Activated CD8-positive, alpha-beta T cell treated with anti-CD3 and anti-CD28 coated beads for 36 hours (primary cell): ENCODE measurements around the gene POU2F1. TPM values are rescaled to one million over a fixed set of nuclear protein-coding genes. Genes with fewer than 3 reads are reported as not detected.

Experiments used
- ATAC-seq: fragments of 200-7000 bp; cut with Tn5 transposase; one replicate; pipeline ENCODE4 v1.10.0; 2021; ENCODE audit warnings: mild to moderate bottlenecking, moderate library complexity
- CTCF ChIA-PET: fragments of 350-600 bp; sonication (Branson Sonifier 250); formaldehyde crosslinking; loops from one replicate; lab custom pipeline; 2021; ENCODE audit warnings: antibody characterized with exemption; lab: Charles Lee
- POLR2A ChIA-PET: fragments of 350-600 bp; sonication (Branson Sonifier 250); formaldehyde crosslinking; loops from one replicate; lab custom pipeline; 2021; ENCODE audit warnings: antibody characterized with exemption; lab: Charles Lee
- DNase-seq: peaks from one replicate; pipeline ENCODE4 v3.0.0-alpha.2; 2020
- H3K27ac Mint-ChIP-seq: one replicate; pipeline ENCODE4 v1.8.0; 2021; ENCODE audit warnings: mild to moderate bottlenecking, mixed read lengths
- H3K27me3 Mint-ChIP-seq: one replicate; pipeline ENCODE4 v1.8.0; 2021; ENCODE audit warnings: mixed read lengths
- H3K36me3 Mint-ChIP-seq: one replicate; pipeline ENCODE4 v1.8.0; 2021; ENCODE audit warnings: low read depth, mixed read lengths
- H3K4me1 Mint-ChIP-seq: one replicate; pipeline ENCODE4 v1.8.0; 2021; ENCODE audit warnings: low read depth, mixed read lengths
- H3K4me3 Mint-ChIP-seq: one replicate; pipeline ENCODE4 v1.8.0; 2021; ENCODE audit warnings: mild to moderate bottlenecking, moderate library complexity, mixed read lengths
- H3K9me3 Mint-ChIP-seq: one replicate; pipeline ENCODE4 v1.8.0; 2021; ENCODE audit warnings: mixed read lengths
- intact Hi-C: fragments of 100-400 bp; cut with micrococcal nuclease; formaldehyde crosslinking; loops from one replicate; pipeline ENCODE4 v1.10.0; 2022
- total RNA-seq, 2 experiments: library from RNA; stranded (reverse); gene quantifications; one replicate each; pipeline ENCODE4 v1.2.3, GENCODE V29; 2021
- TF ChIP-seq, protein P1 (sequence below): fragments of 200-600 bp; IDR thresholded peaks from one replicate; pipeline ENCODE4 v1.8.0; 2022; ENCODE audit warnings: antibody characterized with exemption, mild to moderate bottlenecking

Gene POU2F1
- total RNA-seq, 2 experiments from 2014 or later = 23.6 to 24.2 TPM

DNA sequence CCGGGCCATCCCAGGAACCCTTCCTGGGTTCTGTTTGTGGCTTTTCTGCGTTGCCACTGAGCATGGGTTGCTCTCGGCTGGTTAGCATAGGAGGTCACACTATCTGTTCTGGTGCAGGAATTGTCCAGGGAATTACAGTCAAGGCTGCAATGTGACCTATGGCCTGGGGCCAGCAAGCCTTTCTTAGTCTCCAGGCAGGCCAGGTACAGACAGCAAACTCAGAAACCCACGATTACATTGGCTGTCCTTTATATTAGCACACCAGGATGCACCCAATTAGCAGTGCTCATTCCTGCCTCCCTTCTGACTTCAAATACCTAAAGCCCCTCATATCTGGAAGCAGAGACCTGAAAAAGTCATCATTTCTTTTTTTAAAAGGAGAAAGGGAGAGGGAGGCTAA, 242.4 kb downstream of the POU2F1 start:
- ATAC-seq (no peak), DNase-seq (no peak)
- Mint-ChIP-seq H3K27me3 (no peaks in the 10 kb centered on the region), H3K4me1 (peaks cover 74% of the 10 kb centered on the region), H3K9me3 (no peaks in the 10 kb centered on the region), H3K27ac (peak overlapping the region; percentile 46), H3K36me3 (peaks cover 63% of the 10 kb centered on the region), H3K4me3 (no peak overlapping the region)
- ChIA-PET CTCF (no interaction called here), POLR2A (no interaction called here)
- intact Hi-C loops = no loop called here
- TF ChIP-seq, protein P1, sequence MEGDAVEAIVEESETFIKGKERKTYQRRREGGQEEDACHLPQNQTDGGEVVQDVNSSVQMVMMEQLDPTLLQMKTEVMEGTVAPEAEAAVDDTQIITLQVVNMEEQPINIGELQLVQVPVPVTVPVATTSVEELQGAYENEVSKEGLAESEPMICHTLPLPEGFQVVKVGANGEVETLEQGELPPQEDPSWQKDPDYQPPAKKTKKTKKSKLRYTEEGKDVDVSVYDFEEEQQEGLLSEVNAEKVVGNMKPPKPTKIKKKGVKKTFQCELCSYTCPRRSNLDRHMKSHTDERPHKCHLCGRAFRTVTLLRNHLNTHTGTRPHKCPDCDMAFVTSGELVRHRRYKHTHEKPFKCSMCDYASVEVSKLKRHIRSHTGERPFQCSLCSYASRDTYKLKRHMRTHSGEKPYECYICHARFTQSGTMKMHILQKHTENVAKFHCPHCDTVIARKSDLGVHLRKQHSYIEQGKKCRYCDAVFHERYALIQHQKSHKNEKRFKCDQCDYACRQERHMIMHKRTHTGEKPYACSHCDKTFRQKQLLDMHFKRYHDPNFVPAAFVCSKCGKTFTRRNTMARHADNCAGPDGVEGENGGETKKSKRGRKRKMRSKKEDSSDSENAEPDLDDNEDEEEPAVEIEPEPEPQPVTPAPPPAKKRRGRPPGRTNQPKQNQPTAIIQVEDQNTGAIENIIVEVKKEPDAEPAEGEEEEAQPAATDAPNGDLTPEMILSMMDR = no peak

DNA sequence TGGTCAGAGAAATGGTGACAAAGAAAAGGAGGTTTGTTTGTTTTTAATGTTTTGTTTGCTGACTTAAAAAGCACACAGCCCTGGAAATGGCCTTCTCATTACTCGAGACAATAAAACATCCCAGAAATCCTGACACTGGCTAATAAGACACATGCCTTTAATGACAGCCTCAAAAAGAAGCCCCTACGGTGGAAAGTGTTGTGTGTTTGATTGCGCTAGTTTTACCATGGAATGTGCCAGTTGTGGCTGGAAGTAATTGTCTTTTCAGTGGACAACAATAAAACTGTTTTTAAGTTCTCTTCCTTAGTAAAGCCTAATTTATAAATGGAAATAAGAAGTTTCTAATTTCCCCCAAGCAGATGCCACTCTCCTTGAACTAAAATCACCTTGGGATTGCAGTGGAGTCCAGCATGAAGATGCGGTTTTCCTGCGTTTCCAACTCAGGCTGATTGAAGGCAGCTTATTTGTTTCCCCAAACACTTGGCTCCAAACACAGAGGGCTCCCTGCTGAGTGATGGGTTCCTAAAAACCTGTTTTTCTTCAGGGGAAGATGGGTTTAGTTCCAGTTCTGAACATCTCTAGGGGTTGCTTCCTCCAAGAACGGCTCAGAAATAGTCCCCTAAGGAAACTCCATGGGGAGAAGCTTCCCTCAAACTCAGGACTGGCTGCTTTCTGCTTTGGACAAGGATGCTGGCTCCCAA, 243.3 kb downstream of the POU2F1 start:
- Mint-ChIP-seq H3K4me1 (peaks cover 79% of the 10 kb centered on the region), H3K4me3 (no peak overlapping the region), H3K27ac (peak overlapping the region; percentile 68), H3K27me3 (no peaks in the 10 kb centered on the region), H3K9me3 (no peaks in the 10 kb centered on the region), H3K36me3 (peaks cover 66% of the 10 kb centered on the region)
- DNase-seq = no peak
- TF ChIP-seq, protein P1 = no peak
- POLR2A ChIA-PET = interaction anchor here (1.1 to 2.6 kb wide), 5 partner anchors 9 to 52 kb away, joined by 3 to 13 read pairs (median 5); no protein-coding TSS in a partner anchor
- ATAC-seq = no peak
- intact Hi-C loops = no loop called here
- CTCF ChIA-PET = interaction anchor here (0.7 to 1.3 kb wide), 4 partner anchors 9 to 36 kb away, joined by 3 to 5 read pairs (median 3); no protein-coding TSS in a partner anchor

DNA sequence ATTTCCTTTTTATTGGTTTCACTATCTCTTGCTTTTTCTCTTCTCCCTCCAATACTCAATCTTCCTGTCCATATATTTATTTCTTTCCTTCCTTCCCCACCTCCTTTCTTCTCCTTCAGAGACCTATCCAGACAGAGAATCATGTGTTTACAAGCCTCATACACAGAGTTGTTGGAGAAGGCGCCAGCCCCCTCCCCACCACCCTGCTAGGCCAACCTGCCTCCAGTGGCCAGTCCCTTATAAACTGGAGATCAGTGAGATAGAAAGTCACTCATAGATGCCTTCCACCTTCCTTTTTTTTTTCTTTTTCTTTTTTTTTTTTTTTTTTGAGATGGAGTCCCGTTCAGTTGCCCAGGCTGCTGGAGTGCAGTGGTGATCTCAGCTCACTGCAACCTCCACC, 244.3 kb downstream of the POU2F1 start:
- Mint-ChIP-seq H3K27me3 (no peaks in the 10 kb centered on the region), H3K4me3 (no peak overlapping the region), H3K36me3 (peaks cover 68% of the 10 kb centered on the region), H3K9me3 (no peaks in the 10 kb centered on the region), H3K4me1 (peaks cover 82% of the 10 kb centered on the region), H3K27ac (peak overlapping the region; percentile 68)
- CTCF ChIA-PET = interaction anchor here (0.7 to 3.4 kb wide), 7 partner anchors 8 to 68 kb away, joined by 3 to 9 read pairs (median 3); partner anchors contain the start of gene CD247
- intact Hi-C loops = no loop called here
- TF ChIP-seq, protein P1 = no peak
- DNase-seq (no peak), ATAC-seq (no peak)
- POLR2A ChIA-PET = interaction anchor here (1.1 to 2.6 kb wide), 6 partner anchors 8 to 51 kb away, joined by 3 to 13 read pairs (median 5); no protein-coding TSS in a partner anchor

DNA sequence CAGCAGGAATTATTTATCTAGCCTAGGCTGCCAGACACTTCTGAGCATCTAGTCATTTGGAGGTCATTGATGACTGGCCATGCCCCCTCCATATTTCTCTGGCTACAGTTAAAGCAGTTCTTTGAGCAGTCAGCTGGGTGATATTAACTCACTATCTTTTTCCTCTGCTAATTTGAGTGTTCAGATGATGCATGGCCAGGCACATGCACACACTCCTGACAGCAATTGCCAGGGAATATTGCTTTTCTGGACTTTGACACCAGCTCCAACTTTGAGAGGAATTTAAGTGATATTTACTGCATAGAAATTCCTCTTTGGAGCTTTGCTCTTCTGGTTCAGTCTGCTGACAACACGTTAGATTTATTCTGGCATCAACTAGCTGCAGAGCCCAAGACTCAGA, 245.1 kb downstream of the POU2F1 start:
- POLR2A ChIA-PET = interaction anchor here (0.9 to 3.4 kb wide), 6 partner anchors 11 to 50 kb away, joined by 3 to 13 read pairs (median 4); no protein-coding TSS in a partner anchor
- CTCF ChIA-PET = interaction anchor here (0.9 to 3.4 kb wide), 5 partner anchors 10 to 67 kb away, joined by 3 to 9 read pairs (median 3); partner anchors contain the start of gene CD247
- TF ChIP-seq, protein P1 = no peak
- H3K4me3 Mint-ChIP-seq = no peak overlapping the region
- DNase-seq (no peak), ATAC-seq (no peak)
- H3K27me3 Mint-ChIP-seq = no peaks in the 10 kb centered on the region
- H3K4me1 Mint-ChIP-seq = peaks cover 82% of the 10 kb centered on the region
- H3K9me3 Mint-ChIP-seq = no peaks in the 10 kb centered on the region
- peaks cover 63% of the 10 kb centered on the region for H3K36me3 Mint-ChIP-seq
- peak overlapping the region; percentile 63 for H3K27ac Mint-ChIP-seq
- intact Hi-C loops = no loop called here
